Measurements from ENCODE around the gene PLEKHA3. TPM values are rescaled to one million over a fixed set of nuclear protein-coding genes. Genes with fewer than 3 reads are reported as not detected.

Gene PLEKHA3
- total and polyA plus RNA-seq, 10 of the 15 experiments (the other 5 are each of a cell fraction or from before 2014, with no cell fraction given) = 1.4 to 21.1 (median 7.4) TPM

DNA sequence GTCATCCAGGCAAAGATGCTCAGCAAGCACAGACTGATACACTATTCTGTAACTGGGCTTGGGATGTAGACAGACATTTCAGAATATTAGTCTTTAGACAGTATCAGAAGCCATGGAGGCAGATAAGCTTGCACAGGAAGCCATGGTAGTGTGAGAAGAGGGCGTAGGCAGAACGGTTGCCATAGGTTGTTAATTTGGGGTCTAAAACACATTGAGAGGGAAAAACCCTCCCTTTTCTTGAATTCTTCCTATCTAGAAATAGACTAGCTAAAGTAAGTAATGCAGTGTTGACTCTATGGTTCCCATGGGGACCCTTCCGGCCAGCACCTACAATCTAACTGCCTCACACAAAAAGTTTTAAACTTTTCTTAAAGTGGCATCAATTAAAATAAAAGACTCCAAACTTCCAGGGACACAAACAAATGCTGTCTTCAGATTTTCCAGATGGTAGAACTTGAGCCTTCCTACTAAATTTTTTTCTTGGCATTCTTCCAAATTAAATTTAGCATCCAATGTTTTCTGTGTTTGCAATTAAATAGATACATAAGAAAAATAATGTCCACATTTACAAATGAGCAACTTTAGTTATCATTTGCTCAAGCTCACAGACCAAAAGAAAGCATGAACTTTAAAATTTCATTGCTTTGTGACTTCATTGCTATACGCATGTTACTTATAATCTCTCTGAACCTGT lies 31.1 kb upstream of the PLEKHA3 start (continued):
- TF ChIP-seq SPI1 (IDR thresholded peaks at IDR 0.05; ENCODE audit: borderline replicate concordance, insufficient read depth, low read depth, low read length) (no peak), MTA3 (IDR thresholded peaks at IDR 0.05; ENCODE audit: borderline replicate concordance, low read length) (0 out of 2 replicates have a peak, but pooled peaks have one; percentile 46), EZH2 (IDR thresholded peaks at IDR 0.05; ENCODE audit: borderline replicate concordance, control insufficient read depth, low read depth, low read length) (no peak), MEF2A (IDR thresholded peaks at IDR 0.05; ENCODE audit: insufficient read depth, low read depth, low read length) (0 out of 2 replicates have a peak, but pooled peaks have one; percentile 47), GATAD2B (conservative IDR thresholded peaks at IDR 0.05; ENCODE audit: low read depth) (no peak), NFYA (IDR thresholded peaks at IDR 0.05; ENCODE audit: borderline replicate concordance, low read depth, low read length) (no peak)
- TF ChIP-seq, protein P1, sequence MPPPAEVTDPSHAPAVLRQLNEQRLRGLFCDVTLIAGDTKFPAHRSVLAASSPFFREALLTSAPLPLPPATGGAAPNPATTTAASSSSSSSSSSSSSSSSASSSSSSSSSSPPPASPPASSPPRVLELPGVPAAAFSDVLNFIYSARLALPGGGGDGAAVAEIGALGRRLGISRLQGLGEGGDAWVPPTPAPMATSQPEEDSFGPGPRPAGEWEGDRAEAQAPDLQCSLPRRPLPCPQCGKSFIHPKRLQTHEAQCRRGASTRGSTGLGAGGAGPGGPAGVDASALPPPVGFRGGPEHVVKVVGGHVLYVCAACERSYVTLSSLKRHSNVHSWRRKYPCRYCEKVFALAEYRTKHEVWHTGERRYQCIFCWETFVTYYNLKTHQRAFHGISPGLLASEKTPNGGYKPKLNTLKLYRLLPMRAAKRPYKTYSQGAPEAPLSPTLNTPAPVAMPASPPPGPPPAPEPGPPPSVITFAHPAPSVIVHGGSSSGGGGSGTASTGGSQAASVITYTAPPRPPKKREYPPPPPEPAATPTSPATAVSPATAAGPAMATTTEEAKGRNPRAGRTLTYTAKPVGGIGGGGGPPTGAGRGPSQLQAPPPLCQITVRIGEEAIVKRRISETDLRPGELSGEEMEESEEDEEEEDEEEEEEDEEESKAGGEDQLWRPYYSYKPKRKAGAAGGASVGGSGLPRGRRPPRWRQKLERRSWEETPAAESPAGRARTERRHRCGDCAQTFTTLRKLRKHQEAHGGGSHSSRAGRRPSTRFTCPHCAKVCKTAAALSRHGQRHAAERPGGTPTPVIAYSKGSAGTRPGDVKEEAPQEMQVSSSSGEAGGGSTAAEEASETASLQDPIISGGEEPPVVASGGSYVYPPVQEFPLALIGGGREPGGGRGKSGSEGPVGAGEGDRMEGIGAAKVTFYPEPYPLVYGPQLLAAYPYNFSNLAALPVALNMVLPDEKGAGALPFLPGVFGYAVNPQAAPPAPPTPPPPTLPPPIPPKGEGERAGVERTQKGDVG (CRISPR knock-in tag; IDR thresholded peaks at IDR 0.05) = no peak
- TF ChIP-seq, protein P2, sequence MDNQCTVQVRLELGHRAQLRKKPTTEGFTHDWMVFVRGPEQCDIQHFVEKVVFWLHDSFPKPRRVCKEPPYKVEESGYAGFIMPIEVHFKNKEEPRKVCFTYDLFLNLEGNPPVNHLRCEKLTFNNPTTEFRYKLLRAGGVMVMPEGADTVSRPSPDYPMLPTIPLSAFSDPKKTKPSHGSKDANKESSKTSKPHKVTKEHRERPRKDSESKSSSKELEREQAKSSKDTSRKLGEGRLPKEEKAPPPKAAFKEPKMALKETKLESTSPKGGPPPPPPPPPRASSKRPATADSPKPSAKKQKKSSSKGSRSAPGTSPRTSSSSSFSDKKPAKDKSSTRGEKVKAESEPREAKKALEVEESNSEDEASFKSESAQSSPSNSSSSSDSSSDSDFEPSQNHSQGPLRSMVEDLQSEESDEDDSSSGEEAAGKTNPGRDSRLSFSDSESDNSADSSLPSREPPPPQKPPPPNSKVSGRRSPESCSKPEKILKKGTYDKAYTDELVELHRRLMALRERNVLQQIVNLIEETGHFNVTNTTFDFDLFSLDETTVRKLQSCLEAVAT (IDR thresholded peaks at IDR 0.05) = no peak

Measured in GM12878 (cell line).